HG02571 (cell line): ENCODE measurements around the gene GABRD.

Experiments
- ATAC-seq: cut with Tn5 transposase; IDR thresholded peaks from one replicate; pipeline ENCODE4 v1.9.1; 2021; ENCODE audit warnings: mild to moderate bottlenecking, moderate library complexity; ENCODE audit not compliant: unreplicated experiment

Gene GABRD

DNA sequence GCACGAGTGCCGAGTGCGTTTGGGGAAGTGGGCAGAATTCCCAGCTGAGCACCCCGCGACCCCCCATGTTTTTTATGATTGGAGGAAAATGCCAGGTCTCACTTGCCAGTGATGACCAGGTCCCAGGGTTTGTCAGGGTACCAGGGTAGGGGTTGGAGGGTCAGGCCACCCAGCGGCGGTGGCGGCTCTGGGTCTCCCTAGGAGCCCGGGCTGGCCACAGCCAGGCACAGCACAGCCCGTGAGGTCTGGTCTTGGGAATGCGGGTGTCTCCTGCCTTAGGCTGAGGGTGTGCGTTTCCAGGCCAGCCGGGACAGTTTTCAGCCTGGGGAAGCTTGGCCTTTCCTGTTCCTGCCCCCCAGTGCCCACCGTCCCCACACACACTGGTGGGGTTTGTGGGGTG, 53.7 kb downstream of the GABRD start:
- ATAC-seq, result no peak

DNA sequence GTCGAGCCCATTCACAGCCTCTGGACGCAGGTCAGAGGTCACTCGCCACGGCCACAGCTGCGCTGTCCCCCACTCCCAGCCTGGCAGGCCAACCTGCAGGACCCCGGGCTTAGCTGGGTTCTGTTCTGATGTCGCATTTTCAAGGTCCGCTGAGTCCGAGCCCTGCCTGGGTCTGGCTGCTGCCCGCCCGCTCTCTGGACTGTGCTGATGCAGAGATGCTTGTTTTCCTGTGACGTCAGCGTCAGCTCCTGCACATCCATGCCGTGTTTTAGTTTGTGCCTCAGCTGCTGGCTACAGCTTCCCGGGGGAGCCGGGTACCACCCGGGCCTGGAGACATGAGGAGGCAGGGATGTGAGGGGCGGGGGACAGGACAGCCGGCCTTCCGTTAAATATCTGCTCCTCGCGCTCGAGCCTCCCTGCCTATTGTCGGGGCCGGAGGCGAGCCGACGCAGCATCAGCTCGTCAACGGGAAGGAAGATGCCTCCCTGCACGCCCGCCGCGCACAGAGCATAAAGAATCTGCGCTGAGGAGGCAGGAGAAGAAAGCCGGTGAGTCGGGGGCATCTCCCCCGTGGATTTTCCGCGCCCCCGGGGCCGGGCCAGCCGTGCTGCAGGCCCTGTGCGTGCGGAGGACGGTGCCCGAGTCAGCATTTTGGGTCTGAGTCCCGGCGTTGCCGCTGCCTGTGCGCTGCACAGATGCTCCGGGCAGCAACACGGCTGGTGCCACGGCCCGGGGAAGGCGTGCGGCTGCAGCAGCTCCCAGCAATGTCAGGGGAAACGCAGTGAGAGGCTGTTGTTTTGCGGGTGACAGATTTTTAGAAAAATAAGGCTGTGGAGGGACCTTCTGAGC, 54.5 kb downstream of the GABRD start:
- ATAC-seq, result no peak

DNA sequence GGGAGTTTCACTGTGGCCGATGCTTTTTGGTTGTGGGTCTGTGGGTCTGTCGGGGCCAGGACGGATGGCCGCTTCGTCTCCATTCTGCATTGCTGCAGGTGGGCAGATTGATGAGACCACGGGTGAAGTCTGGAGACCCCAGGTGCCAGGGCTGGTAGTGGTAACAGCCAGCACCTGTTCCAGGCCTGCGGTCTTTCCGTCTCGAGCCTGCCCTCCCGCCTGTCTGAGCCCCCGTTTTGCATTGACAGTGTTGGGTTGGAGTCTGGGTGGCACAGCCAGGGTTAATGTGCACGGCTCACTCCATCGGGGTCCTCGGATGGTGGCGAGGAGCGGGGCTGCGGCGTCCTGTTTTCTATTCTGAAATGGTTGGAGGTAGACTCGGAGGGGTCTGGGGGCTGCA, 55.3 kb downstream of the GABRD start:
- ATAC-seq, result no peak

DNA sequence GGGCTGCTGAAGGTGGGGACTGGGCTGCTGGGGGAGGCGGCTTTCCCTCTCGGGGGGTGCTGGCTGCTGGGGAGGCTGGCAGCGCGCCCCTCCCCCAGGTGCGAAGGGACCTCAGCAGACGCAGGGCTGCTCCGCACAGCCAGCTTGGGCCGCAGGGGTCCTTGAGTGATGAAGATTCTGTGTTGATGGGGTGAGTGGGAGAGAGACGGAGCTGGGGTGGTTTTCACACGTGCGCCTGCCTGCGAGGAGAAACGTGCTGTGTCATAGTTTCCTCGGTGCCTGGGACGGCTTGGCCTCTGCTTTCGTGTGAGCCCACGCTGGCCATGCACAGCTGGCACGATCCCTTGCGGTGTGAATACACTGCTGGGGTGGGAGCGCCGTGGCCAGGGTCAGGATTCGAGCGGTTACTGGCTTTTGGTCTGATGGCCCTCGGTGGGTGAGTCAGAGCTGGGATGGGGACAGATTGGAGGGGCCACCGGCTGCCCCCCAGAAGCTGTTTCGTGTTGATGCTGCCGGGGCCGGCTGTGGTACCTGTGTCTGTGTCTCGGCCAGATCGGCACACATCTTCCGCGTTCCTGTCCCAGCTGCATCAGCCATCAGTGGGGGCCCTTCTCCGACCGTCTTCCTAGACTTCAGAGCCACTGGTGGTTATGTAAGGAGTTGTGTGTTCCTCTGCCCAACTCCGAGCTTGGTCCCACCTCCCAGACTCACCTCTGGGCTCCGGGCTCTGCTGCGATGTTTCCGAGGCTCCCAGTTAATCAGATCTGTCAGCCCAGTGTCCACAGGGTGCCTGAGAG, 56.0 kb downstream of the GABRD start:
- no peak for ATAC-seq

DNA sequence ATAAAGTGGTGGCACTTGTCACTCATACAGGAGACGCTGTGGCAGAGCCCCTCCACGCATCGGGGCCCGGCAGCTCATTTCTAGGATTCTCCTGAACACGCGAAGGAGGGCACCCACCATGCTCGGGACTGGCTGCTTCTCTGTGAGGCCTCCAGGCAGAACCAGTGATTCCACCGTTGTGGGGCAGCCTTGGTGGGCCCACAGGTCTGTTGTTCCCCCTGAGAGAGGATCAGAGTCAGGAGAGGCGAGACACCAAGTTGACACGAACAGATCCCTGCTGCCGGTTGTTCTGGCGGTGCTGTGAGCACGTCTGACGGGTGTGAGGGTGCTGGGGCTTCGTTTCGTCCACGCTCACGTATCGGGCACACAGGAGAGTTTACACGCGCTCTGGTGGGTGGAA, 57.7 kb downstream of the GABRD start:
- ATAC-seq, result no peak

DNA sequence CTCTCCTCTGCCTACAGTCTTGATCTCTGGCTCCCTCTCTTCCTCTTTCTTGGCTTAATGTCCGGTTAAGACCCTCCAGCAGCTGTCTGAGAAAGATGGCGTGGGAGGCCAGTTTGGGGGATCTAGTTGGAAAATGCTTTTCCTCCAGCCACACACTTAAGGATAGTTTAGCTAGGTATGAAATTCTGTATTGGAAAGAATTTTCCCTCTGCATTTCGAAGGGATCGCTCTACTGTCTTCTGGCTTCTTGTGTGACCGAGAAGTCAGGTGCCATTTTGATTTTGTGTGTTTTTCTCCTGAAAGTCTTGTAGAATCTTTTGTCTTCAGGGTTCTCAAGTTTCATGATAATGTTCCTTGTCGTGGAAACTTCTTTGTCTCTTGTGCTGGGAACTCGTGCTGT, 59.0 kb downstream of the GABRD start:
- no peak for ATAC-seq

DNA sequence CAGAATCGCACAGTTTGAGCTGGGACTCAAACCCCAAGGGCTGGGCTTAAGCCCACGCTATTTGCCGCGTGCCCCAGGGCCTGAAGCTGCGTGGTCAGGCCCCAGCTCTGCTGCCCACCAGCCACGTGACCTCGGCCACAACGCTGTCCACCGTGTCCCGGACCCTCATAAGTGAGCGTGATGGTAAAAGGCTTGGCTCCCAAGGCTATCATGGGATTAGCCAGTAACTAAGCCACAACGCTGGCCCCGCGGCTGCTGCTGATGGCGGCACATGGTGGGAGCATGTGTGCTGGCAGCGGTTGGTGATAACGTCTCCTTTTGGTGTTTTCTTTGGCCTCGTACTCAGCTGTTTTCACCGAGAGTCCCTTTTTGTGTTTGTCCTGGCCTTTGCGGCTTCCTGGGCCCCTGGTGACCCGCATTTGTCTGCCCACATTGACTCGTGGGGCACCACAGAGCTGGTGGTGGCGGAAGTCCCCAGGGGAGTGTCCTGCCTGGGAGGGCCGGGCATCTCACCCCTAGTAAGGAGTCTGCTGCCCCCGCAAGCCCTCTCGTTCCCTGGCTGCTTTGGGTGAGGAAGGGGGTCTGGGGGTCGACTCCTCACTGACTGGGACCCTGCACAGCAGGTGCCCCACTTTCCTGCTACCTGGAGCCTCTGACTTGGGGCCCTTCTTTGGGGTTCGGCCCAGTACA, 60.4 kb downstream of the GABRD start:
- ATAC-seq, result no peak

DNA sequence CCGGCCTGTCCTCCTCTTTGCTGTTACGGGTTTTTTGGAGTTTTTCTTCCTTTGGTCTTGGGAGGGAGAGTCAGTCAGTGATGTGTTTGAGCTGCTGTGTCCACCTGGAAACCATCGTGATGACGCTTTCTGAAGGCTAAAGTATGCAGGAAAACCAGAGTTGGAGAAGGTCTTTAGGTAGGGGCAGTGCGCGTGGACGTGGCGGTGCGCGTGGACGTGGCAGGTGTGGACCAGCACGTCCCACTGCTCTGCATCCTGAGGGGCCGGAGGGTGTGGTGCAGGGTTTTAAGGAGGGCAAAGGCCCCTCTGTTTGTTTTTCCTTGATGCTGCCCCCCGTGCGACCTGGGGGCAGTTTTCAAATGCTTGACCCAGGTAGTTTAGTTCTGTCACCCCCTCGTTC, 61.0 kb downstream of the GABRD start:
- no peak for ATAC-seq
